Keratinocyte (primary cell): ENCODE results near the gene LAYN.

Experiments
- EZH2 ChIP-seq: IDR thresholded peaks from one replicate; pipeline ENCODE4 v1.6.1; 2012; ENCODE audit warnings: inconsistent platforms, mild to moderate bottlenecking, low read length, moderate library complexity
- TF ChIP-seq, protein P1 (sequence below), 3 experiments: IDR thresholded peaks in 1 of 3; conservative IDR thresholded peaks in 1 of 3; optimal IDR thresholded peaks in 1 of 3; 2 replicates in 2 of 3; 3 replicates in 1 of 3; pipeline versions ENCODE3 to v1.5.1; 2011; ENCODE audit warnings: low read length in 3 of 3, mild to moderate bottlenecking in 3 of 3, moderate library complexity in 2 of 3, control low read depth in 1 of 3, inconsistent platforms in 1 of 3; ENCODE audit not compliant: insufficient read depth in 2 of 3; ENCODE audit errors: extremely low read depth in 1 of 3

DNA sequence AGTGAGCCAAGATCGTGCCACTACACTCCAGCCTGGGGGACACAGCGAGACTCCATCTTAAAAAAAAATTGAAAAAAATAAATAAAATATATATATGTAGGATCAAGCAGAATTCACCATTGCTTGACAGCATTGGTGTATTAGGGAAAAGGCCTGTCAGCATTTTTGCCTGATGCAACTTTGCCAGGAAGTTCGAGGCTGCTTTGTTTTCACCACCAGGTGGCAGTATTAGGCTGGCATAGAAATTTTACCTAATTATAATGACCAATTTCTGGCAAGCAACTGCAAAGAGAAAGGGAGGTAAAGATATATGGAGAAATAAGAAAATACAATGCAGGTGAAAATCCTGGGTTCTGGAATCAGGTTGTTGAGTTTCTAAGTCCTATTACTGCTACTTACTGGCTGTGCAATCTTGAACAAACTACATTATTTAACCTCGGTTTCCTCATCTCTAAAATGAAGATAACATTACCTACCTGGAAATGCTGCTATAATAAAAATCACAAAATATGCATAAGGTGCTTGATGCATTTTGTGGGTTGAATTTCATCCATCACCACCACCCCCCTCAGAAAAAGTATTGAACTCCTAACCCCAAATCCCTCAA is 24.7 kb downstream of the LAYN start:
- TF ChIP-seq, protein P1, sequence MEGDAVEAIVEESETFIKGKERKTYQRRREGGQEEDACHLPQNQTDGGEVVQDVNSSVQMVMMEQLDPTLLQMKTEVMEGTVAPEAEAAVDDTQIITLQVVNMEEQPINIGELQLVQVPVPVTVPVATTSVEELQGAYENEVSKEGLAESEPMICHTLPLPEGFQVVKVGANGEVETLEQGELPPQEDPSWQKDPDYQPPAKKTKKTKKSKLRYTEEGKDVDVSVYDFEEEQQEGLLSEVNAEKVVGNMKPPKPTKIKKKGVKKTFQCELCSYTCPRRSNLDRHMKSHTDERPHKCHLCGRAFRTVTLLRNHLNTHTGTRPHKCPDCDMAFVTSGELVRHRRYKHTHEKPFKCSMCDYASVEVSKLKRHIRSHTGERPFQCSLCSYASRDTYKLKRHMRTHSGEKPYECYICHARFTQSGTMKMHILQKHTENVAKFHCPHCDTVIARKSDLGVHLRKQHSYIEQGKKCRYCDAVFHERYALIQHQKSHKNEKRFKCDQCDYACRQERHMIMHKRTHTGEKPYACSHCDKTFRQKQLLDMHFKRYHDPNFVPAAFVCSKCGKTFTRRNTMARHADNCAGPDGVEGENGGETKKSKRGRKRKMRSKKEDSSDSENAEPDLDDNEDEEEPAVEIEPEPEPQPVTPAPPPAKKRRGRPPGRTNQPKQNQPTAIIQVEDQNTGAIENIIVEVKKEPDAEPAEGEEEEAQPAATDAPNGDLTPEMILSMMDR (optimal IDR thresholded peaks at IDR 0.05 in 1 of 3, IDR thresholded peaks at IDR 0.05 in 1 of 3, conservative IDR thresholded peaks at IDR 0.05 in 1 of 3; ENCODE audit: extremely low read depth in 1 of 3, insufficient read depth in 2 of 3, low read length in 3 of 3), result peak; percentile 70 to 74 (median 74)
- no peak for TF ChIP-seq EZH2
